GM10248 (cell line): ENCODE measurements around the gene LEF1.

Experiments used
- CTCF ChIA-PET: fragments of 300-600 bp; sonication (Branson Sonifier 250); formaldehyde crosslinking; extraction: SDS; loops from one replicate; lab custom pipeline; 2021; ENCODE audit warnings: antibody characterized with exemption; lab: Yijun Ruan, JAX
- POLR2A ChIA-PET: fragments of 350-650 bp; sonication (Branson Sonifier 250); formaldehyde crosslinking; extraction: SDS; loops from one replicate; lab custom pipeline; 2020; ENCODE audit warnings: antibody characterized with exemption; lab: Yijun Ruan, JAX
- DNase-seq: peaks from one replicate; pipeline ENCODE4 v3.0.0; 2012; ENCODE audit errors: extremely low spot score
- CTCF ChIP-seq: IDR thresholded peaks from 2 replicates; pipeline ENCODE4 v1.5.1; 2012; ENCODE audit warnings: mild to moderate bottlenecking, low read depth; ENCODE audit errors: extremely low read depth, missing control alignments, control extremely low read depth

Gene LEF1

DNA sequence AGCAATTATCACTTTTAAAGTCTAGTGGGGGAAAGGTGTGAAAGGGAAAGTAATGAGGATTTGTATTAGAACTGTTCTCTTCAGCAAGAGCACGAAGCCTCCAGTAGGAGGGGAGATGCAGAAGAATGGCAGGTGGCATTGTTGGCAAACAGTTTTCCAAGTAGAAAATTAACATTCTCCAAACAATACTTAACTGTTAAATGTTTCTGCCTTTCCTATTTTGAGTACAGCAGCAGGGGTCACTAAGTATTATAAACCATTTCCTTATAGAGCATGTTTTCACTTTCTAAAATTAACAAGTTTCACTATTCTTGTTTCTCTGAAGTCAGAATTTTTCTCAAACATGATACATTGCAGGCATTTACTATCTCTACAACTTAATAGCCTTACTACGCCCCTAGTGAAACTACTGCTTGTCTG lies 58.7 kb downstream of the LEF1 start:
- CTCF ChIA-PET, result no interaction called here

DNA sequence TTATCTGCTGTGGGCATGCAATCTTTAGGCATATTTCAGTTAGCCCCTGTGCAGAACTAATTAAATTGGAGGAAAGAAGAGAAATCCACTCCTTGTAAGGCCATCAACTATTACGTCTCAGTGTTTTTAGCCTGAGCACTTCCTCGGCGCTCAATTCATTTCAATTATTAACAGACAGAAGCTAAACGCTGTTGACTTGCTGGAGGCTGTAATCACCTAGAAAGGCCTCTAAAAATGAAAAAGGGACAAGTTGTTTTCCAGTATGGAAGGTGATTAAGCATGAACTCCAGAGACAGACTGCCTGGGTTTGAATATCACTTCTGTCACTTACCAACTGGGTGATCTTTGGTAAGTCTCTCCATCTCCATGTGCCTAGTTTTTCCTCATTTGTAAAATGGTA lies 59.6 kb downstream of the LEF1 start:
- POLR2A ChIA-PET, result no interaction called here
- no peak for DNase-seq
- no peak for TF ChIP-seq CTCF
- CTCF ChIA-PET, result interaction anchor here (0.8 to 2.4 kb wide), 7 partner anchors 10 to 36 kb away, joined by 3 to 11 read pairs (median 5); no protein-coding TSS in a partner anchor

More for the DNA sequence above, 58.7 kb downstream of the LEF1 start:
- POLR2A ChIA-PET, result no interaction called here
- TF ChIP-seq CTCF, result no peak
- DNase-seq, result peak; percentile 30

DNA sequence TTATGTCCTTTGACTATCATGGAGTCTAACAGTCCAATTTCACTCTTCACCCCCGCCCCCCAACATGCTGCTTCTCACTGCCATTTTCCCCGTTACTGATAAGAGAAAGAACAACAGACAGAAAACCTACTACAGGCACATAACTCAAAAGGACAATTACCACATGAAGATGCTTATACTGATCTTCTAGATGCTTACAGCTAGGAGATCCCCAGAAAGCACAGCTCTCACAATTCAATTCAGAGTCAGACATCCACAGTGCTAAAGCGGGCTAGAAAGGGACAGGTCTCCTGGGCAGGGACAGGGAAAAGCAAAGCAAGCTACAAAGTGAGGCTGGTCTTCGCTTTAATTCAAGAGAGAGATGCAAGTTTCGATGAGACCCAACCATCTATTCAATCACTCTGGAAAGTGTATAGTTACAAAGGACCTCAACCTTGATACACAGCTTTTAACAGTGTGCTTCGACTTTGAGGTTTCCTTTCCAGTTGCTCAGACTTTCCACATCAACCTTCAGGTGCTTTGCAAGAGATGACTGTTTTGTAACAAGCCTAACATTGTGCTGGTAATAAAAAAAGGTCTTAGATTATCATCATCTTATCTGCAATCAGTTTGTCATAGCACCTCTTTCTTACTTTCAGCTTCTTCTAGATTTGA lies 60.9 kb downstream of the LEF1 start:
- ChIA-PET POLR2A (no interaction called here), CTCF (interaction anchor here (1.0 to 2.4 kb wide), 10 partner anchors 8 to 89 kb away, joined by 3 to 11 read pairs (median 5); no protein-coding TSS in a partner anchor)
- TF ChIP-seq CTCF, result no peak
- no peak for DNase-seq

GRCh38 chr4:108107101-108107500 lies 61.6 kb downstream of the LEF1 start:
- no peak for TF ChIP-seq CTCF
- ChIA-PET POLR2A (no interaction called here), CTCF (interaction anchor here (1.1 to 2.4 kb wide), 8 partner anchors 8 to 88 kb away, joined by 3 to 11 read pairs (median 5); no protein-coding TSS in a partner anchor)
- DNase-seq, result no peak

GRCh38 chr4:108106186-108106585 lies 62.5 kb downstream of the LEF1 start:
- DNase-seq, result no peak
- POLR2A ChIA-PET, result no interaction called here
- no peak for TF ChIP-seq CTCF
- CTCF ChIA-PET, result interaction anchor here (1.3 to 2.1 kb wide), 3 partner anchors 10 to 75 kb away, joined by 3 to 4 read pairs (median 4); no protein-coding TSS in a partner anchor

DNA sequence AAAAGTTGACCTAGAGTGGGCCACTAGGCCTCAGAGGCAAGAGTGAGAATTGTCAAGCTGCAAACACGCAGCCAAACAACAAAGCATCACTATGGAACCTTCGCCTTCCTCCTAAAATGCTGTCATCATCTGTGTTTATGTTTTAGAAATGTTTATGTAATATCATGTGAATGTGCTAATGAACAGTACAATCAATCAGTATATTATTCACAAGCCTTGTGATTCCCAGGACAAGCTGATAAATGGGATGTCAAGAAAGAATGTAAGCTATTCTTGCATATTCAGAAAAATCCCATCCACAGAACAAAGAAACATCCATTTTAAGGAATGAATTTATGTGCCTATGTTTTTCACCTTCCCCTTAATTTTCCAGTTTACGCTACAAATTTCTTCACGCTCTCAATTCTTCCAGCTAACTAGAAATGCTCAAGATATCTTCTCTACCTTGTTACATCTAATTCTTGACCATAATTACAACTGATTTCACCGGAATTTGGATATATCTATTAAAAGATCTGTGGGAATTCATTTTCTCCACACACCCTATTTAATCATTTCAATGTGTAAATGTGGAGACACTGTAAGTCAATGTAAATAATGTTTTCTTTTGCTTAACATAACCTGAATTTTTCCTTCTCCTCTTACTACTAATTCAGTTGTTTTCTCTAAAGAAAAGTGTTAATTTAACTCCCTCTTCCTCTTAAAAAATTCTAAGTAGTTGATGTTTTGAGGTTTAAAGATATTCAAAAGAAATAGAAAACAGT lies 65.5 kb downstream of the LEF1 start:
- CTCF ChIA-PET, result interaction anchor here (0.8 to 2.9 kb wide), 4 partner anchors 9 to 28 kb away, joined by 3 to 15 read pairs (median 12); no protein-coding TSS in a partner anchor
- POLR2A ChIA-PET, result no interaction called here
- TF ChIP-seq CTCF, result no peak
- no peak for DNase-seq
